ENCODE data around the gene FXYD6.

DNA sequence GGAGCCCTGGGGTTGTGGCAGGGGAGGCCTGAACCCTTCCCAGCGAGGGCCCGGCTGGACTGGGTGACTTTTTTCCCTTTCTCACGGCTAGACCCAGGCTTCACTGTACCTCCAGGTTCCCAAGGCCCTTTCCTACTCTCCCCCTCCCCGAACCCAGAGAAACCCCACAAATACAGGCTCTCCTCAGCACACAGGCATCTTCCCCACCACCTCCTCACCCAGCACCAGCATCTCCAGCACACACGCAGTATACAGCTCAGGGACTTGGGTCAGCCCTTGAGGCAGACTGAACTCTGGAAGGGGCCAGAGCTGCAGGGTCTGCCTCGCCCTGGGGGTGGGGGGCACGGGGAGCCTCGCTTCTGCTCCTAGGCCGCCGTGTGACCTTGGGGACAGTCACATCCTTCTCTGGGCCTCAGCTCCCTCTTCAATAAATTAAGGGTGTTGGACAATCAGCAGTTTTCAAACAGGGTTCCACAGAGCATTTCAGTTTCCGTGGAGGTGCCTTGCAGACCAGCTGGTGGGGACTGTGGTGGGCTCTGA, 48.2 kb upstream of the FXYD6 start:
- no peak for TF ChIP-seq POLR2A (IDR thresholded peaks at IDR 0.05; ENCODE audit: low read length)
- no peak for TF ChIP-seq GATA1 (IDR thresholded peaks at IDR 0.05; ENCODE audit: low read depth, low read length)

All from erythroblast (primary cell).